Embryonic facial prominence (tissue), 1 donor: Measurements from ENCODE around the gene CCDC174.
"Not testable (repeated sequence)": the region's sequence is repeated elsewhere in the genome, so short reads cannot be mapped to it uniquely, and the experiment has no call there.

Experiments used
- DNase-seq: peaks from one replicate; pipeline ENCODE4 v3.0.0-alpha.2; 2016; ENCODE audit errors: extremely low spot score

CCDC174 gene

DNA sequence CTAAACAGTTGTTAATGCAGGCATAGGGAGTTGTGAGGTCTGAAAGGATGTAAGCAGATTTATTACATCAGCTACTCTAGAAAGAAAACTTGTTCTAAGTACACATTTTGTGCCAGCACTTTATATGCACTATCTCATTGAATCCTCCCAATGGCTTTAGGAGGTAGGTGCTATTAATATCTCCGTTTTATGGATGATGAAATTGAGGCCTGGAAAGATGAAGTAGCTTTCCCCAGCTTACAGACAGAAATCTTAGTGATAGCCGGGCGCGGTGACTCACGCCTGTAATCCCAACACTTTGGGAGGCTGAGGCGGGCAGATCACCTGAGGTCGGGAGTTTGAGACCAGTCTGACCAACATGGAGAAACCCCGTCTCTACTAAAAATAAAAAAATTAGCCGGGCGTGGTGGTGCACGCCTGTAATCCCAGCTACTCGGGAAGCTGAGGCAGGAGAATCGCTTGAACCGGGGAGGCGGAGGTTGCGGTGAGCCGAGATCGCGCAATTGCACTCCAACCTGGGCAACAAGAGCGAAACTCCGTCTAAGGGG lies 872 bp downstream of the CCDC174 start:
- DNase-seq = not testable (repeated sequence)

DNA sequence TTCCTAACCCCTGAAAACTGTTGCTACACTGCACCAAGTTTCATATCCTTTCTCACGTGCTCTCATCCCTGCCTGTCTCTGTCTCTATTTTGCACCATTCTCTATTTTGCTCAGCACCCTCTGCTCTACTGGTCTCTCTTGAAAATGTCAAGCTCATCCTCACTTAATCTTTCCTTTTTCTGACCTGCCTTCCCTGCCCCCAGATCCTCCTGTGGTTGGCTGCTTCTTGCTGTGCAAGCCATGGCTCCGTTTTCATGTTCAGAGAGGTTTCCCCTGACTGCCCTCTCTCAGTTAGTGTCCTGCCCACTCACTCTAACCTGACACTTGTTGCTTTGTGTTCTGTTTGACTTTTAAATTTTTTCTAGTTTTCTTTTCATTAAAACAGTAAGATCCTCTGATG lies 6.0 kb downstream of the CCDC174 start:
- DNase-seq = no peak

DNA sequence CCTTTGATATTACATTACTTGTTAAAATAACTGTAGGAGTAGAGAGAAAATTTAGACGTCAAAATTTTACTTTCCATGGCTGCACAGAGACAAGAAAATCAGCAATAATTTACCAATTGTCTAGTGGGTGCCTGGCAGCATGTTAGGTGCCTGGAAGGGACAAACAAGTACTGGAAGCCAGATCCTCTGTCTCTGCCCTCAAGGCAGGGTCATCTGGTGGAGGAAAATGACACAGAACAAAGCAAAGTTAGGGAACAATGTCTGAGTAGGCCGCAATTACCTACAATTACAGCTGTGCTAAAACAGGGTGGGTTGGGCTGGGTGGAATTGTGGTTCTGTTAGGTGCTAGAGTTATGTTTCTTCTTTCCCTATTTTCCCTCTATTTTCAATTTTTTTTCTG lies 7.4 kb downstream of the CCDC174 start:
- DNase-seq = no peak

DNA sequence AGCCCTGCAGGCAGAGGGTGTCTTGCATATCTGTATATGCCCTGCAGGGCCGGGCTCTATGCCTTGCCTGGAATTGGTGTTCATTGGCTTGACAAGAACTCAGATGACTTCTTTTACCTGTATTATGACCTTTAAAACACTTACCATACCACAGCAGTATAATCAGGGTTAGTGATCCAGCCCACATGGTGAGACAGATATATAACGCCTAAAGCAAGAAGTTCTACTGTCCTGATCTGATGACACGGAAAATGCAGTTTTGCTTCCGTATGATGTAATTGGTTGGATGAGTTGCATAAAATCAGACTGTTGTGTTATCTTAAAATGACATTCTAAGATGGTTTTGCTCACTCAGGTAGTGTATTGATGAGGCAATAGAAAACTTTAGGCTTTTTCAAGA lies 9.4 kb downstream of the CCDC174 start:
- DNase-seq = no peak

DNA sequence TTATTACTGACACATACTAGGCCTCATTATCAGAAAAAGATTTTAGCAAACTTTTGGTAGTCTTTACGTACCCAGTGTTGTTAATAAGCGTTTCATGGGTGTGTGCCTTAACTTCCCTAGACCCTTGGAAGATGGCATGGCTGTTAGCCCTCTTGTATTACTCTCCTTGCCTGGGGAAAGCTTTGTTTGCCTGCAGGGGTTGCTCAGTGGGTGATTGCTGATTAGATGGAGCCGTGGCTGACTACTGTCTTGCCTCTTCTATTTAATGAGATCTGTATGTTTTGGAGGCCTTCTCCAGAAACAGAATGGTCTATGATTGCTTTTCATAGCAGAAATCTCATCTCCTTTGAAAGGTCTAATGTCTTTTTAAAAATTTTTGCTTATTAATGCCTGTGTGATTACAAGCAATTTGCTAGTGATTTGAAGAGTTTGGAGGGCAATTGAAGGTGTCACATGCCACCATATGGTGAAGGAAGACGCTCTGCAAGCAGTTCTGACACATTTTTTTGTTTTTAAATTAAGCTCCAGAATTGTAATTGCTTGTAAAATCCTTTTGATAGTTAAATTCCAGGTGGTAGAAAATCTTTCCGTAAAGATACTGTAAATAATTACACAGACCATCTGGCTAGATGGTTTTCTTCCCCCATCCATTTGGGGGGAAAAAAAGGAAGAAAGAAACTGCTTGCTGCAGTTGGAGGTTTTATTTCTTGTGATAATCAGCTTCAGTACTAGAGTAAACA lies 12.0 kb downstream of the CCDC174 start:
- DNase-seq = no peak

DNA sequence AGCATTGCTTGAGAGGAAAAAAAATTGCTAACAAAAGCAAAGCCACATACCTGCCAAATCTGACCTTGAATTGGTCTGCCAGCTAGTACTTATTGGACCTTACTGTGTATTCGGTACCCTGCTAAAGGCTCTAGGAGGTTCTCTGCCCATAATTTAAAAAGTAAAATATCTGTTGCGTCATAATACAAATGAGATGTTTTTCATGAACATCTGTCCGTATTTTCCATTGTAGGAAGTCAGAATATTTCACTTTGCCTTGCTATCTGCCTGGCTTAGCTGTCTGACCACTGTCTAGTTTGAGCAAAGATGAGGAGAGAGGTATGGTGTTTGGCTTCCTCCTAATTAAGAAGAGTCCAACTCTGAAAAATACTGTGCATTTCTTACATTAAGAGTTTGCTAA lies 12.6 kb downstream of the CCDC174 start:
- no peak for DNase-seq

DNA sequence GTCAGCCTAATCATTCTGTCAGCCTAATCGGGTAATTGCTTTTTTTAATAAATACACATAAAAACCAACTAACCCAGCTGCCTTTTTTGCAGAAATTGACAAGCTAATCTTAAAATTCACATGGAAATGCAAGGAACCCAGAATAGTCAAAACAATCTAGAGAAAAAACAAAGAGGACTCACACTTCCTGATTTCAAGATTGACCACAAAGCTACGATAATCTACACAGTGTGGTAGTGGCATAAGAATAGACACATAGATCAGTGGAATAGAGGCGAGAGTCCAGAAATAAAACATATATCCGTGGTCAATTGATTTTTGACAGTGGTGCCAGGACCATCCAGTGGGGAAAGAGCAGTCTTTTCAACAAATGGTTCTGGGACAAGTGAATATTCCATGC lies 21.0 kb downstream of the CCDC174 start:
- DNase-seq = no peak

DNA sequence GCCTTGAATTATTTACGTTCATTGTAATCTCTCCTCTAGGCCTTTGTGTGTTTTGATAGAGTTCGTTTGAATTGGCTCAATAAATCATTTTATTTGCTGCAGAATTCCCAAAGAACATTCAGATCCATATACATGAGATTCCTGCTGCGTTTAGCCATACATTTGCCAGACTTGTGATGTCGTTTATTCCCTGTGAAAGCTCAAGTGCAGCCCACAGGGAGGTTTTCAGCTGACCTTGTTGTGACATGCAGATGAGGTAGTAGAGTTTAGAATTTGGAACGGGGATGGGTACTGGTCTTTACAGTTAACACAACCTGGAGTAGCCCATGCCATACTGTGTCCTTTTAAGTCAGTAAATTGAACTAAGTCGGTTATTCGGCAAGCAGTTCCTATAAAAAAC lies 23.3 kb downstream of the CCDC174 start, which contains the start of gene C3orf20:
TSS of gene C3orf20 (plus strand) at position 301 of the 400 bp plus-strand sequence. CDS start 7,573 bp downstream, outside the sequence.
- no peak for DNase-seq

DNA sequence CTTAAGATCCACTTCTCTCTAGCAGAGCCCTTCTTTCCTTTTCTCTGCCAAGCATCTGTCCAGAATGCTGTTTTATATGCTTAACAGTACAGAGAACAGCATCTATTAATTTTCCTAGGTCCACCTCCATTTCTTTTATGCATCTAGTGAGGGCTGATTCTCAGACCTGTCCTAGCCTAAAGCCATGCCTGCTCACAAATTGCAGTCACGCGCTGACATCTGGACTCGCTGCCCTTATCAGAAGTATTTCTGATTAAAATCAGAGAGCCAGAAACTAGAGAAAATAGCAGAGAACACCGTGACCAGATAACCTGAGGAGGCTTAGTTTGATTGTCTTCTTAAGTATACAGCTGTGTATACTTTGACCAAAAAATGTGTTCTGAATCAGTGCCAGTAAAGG lies 25.3 kb downstream of the CCDC174 start:
- no peak for DNase-seq

DNA sequence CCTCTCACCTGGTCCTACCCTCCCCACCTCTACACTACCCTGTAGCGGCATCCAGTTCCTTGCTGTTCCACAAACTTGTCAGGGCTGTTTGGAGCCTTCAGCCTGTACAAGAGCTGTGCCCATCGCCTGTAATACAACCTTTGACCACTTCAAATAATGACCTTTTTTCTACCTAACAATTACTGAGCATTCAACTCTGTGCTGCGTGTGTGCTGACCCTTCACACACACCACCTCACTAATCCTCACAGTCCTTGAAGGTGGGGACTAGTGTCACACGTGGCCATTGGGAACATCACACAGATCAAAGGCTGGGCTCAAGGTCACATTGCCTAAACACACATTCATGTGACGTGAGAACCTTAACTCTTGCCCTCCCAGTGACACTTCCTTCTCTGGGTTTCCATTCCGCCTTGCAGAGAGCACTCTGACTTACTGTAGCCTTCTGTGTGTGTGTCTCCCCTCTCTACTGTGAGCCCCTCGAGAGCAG lies 26.5 kb downstream of the CCDC174 start:
- DNase-seq = no peak

DNA sequence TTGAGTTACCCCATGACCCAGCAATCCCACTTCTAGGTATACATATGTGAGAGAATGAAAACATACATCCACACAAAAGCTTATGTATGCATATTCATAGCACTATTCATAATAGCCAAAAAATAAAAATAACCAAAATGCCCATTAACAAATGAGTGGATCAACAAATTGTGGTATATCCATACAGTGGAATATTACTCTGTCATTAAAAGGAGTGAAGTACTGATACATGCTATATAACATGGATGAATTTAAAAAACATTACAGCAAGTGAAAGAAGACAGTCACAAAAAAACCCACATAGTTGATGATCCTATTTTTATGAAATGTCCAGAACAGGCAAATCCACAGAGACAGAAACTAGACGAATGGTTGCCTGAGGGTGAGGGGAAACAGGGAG lies 28.6 kb downstream of the CCDC174 start:
- DNase-seq = no peak

DNA sequence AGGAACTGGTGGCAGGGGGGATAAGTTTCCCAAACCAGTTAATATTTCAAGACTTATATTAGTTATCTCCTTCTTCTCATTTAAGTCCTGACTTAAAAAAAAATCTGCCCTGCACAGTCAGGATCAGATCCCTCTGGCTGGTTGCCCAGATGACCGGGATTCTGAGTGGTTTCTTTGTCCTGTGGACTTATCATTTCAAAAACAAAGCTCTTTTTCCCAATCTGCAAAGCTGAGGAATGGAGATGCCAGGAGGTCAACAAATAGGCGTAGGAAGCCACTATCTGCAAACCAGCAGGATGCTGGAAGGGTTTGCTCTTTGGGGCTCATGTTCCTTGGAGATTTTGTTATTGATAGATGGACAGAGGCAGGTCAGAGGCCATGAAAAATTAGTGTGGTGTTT lies 29.2 kb downstream of the CCDC174 start:
- DNase-seq = no peak

DNA sequence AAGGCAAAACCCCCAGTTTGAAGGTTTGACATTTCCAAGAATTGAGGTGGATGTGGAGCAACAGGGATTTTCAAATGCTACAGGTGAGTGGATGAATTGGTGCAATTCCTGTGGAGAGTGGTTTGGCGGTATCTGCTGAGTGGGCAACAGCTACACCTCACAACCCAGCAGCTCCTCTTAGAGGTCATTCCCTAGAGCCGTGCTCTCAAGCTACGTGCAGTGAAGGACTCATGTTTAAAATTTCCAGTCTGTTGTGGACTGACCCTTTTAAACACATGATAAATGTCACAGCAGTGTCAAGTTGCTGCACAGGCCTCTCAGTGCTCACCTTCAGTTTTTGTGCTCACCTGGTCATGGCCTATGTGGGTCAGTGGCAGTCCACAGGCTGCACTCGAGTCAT lies 32.9 kb downstream of the CCDC174 start:
- no peak for DNase-seq

DNA sequence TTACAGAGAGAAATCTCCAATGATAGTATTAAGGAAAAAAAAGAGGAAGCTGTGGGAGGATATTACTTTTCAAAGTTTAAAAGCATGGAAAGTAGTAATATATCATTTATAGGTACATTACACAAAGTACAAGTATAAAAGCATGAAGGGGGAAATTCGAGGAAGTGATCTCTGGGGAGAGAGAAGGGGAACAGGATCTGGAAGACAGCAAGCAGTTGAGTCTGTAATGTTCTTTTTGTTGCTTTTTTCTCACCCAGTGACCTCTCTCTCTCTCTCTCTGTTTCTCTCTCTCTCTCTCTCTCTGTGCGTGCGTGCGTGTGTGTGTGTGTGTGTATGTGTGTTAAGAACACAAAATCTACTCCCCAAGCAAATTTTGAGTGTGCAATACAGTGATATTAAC lies 33.6 kb downstream of the CCDC174 start:
- no peak for DNase-seq

DNA sequence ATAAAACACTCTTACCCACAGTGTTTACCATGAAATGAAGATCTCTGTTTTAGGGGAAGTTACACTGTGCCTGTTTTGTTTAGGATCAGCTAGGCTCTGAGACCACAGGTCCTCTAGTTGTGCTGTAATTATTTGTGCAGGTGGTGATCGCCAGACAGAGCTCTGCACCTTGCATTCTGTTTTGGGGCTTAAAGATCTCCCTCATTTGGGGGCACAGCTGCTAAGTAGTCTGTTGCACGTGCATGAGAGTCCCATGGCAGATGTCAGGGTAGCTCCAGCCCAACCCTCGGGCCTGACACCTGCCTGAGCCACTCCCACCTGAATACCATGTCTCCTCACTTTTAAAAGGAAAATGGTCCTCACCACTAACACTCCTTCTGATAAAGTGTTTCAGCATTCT lies 35.8 kb downstream of the CCDC174 start:
- DNase-seq = no peak

DNA sequence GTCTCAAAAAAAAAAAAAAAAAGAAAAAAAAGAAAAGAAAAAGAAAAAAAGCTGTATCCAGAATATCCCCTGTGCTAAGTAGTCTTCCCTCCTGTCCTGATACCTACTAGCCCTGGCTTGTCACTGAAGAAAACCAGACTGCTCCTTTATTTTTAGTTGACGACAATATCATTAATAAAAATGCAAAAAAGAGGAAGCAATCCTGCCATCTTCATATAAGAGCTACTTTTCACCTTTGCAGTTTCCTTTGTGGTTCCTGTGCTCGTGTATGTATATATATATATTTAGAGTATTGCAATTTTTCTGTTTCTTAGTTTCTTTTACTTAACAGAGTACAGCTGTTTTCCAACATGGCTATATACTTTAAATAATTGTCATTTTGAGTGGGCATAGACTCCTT lies 37.0 kb downstream of the CCDC174 start:
- no peak for DNase-seq

DNA sequence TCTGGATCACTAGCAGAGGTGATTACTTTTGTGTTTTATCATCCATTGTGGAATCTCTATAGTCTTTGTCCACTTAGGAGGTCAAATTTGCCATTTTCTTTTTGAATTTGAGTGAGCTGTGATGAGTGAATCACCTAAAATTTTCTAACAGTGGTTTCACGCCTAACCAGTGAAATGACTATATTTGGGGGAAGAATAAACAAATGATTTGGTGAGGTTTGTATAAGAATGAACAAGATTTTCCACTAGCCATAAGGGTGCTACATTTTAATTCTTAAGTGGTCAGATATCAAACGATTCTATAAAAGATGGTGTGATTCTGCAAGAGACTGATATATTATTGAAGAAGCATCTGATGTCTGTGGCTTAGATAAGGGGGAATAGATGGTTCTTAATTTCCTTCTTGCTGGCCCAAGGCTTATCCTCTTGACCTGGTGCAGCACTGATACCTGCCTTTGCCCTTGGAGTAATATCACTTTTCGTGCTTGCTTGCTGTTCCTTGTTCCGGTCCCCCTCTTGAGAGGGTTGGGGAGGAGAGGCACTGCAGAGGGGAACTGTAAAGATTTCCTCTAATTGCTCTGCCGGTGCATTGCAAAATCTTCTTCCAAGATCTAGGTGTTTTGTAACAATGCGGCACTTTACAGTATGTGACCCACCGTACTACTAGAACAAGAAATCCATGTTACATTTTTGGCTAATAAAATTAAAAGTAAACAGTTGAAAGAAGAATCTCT lies 37.9 kb downstream of the CCDC174 start:
- no peak for DNase-seq

DNA sequence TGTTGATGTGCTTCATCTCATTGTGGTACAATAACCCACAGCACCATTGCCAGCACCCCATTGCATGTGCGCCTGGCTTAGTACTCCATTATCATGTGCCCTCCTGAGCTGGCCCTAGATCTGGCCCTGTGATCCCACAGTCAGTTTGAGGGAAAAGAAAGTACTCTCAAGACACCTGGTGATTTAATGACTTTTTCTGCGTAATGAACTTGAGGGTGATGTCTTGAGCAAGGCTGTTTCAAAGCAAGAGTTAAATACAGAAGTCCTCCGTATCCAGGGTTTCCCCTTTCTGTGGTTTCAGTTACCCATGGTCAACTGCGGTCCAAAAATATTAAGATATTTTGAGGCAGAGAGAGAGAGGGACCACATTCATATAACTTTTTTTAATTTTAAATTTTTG lies 39.7 kb downstream of the CCDC174 start:
- no peak for DNase-seq

DNA sequence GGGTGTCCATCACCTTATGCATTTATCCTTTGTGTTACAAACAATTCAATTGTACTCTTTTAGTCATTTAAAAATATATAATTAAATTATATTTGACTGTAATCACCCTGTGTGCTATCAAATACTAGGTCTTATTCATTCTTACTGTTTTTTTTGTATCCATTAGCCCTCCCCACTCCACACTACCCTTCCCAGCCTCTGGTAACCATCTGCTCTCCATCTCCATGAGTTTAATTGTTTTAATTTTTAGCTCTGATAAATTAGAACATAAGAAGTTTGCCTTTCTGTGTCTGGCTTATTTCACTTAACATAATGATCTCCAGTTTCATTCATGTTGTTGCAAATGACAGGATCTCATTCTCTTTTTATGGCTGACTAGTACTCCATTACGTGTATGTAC lies 40.2 kb downstream of the CCDC174 start:
- no peak for DNase-seq

DNA sequence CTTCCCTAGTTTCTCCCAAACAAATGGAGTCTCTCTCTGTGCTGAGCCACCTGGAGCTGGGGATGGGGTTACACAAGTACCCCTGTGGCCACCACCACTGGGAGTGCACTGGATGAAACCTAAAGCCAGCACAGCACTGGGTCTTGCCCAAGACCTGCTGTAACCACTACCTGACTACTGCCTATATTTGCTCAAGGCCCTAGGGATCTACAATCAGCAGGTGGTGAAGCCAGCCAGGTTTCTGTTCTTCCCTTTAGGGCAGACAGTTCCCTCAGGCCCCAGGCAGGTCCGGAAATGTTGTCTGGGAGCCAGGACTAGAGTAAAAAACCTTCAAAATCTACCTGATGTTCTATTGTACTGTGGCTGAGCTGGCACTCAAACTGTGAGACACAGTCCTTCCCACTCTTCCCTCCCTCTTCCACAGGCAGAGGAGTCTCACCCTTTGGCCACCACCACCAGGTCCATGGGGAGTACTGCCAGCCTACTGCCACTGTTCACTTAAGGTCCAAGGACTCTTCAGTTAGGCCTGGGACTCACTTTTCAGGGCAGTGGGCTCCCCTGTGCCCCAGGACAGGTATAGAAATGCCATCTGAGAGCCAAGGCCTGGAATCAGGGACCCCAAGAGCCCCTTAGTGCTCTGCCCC lies 47.2 kb downstream of the CCDC174 start:
- no peak for DNase-seq

DNA sequence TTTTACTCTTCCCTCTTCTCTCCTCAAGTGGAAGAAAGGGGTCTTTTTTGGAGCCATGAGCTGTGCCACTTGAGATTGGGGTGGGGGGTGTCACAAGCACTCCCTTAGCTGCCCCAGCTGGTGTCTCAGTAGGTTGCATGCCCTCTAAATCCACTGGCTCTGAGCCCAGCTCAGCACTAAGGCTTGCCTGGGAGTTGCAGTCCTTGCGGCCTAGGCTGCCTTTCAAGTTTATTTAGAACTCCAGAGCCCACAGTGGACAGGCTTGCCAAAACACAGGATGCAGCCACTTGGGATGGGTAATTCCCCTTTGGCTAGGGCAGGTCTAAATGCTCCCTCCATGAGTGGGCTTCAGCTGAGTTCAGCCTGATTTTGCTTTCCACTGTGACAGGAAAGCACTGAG lies 48.1 kb downstream of the CCDC174 start:
- no peak for DNase-seq

DNA sequence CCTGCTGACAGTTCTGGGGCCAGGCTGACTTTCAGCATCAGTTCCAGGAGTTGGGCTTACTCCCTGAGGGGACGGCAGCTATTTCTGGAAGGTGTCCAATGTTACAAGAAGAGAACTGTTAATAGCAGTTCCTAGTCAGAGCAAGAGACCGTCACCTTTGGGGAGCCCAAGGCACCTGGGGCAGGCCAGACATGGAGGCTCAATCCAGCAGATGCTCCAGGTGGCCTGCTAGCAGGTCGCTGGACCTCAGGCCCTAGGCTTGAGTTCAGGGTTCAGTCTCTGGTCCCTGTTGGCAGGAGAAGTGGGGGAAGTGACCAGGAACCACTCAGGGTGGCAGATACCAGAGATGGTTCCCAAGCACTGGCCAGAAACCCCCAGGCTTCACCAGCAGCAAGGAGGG lies 49.3 kb downstream of the CCDC174 start:
- no peak for DNase-seq
